SJCRH30 (cell line): ENCODE measurements around the gene SRXN1. TPM values are rescaled to one million over a fixed set of nuclear protein-coding genes. Genes with fewer than 3 reads are reported as not detected.

Experiments used
- DNase-seq, 2 experiments: peaks; one replicate each; pipeline ENCODE4 v3.0.0-alpha.2; 2015 to 2020
- H3K27ac ChIP-seq: fragments of 250-450 bp; sonication (Bioruptor Pico); 2 replicates; pipeline ENCODE4 v1.5.1; 2020; ENCODE audit warnings: mild to moderate bottlenecking, moderate library complexity
- H3K27me3 ChIP-seq: fragments of 250-450 bp; sonication (Bioruptor Pico); 2 replicates; pipeline ENCODE4 v1.5.1; 2020; ENCODE audit warnings: mild to moderate bottlenecking, moderate library complexity
- H3K36me3 ChIP-seq: fragments of 250-450 bp; sonication (Bioruptor Pico); 2 replicates; pipeline ENCODE4 v1.5.1; 2020; ENCODE audit warnings: mild to moderate bottlenecking, moderate library complexity
- H3K4me1 ChIP-seq: fragments of 250-450 bp; sonication (Bioruptor Pico); 2 replicates; pipeline ENCODE4 v1.5.1; 2020; ENCODE audit warnings: mild to moderate bottlenecking, moderate library complexity
- H3K4me3 ChIP-seq: fragments of 250-450 bp; sonication (Bioruptor Pico); 2 replicates; pipeline ENCODE4 v1.5.1; 2020; ENCODE audit warnings: mild to moderate bottlenecking, moderate library complexity
- H3K9me3 ChIP-seq: fragments of 250-450 bp; sonication (Bioruptor Pico); replicated peaks from 2 replicates; pipeline ENCODE4 v1.5.1; 2020; ENCODE audit warnings: mild to moderate bottlenecking, moderate library complexity
- total RNA-seq: library from RNA; depleted of rRNA; stranded (reverse); fragments of >200 nt; shearing (Covaris generic); gene quantifications from 2 replicates; pipeline ENCODE4 v1.2.3, GENCODE V29; 2014; rRNA removed

The SRXN1 gene
- total RNA-seq, 1 experiment from 2014 or later, result 7.0 TPM

- H3K27me3 ChIP-seq, result no peaks in the 10 kb centered on the region
- H3K36me3 ChIP-seq, result no peaks in the 10 kb centered on the region
- H3K4me3 ChIP-seq, result no peak overlapping the region
- H3K4me1 ChIP-seq, result peaks cover 5% of the 10 kb centered on the region; the same call in 1 of the 2 replicates
- no peak for DNase-seq
- no peaks in the 10 kb centered on the region for H3K9me3 ChIP-seq
- no peak overlapping the region for H3K27ac ChIP-seq
Observed at GRCh38 chr20:602111-602970, 50.7 kb downstream of the SRXN1 start.

- Histone ChIP-seq H3K27me3 (no peaks in the 10 kb centered on the region), H3K4me3 (no peak overlapping the region), H3K36me3 (no peaks in the 10 kb centered on the region), H3K9me3 (no peaks in the 10 kb centered on the region), H3K4me1 (peaks cover 5% of the 10 kb centered on the region; the same call in 1 of the 2 replicates), H3K27ac (no peak overlapping the region)
- no peak for DNase-seq
Observed at GRCh38 chr20:600736-601135, 52.3 kb downstream of the SRXN1 start.

DNA sequence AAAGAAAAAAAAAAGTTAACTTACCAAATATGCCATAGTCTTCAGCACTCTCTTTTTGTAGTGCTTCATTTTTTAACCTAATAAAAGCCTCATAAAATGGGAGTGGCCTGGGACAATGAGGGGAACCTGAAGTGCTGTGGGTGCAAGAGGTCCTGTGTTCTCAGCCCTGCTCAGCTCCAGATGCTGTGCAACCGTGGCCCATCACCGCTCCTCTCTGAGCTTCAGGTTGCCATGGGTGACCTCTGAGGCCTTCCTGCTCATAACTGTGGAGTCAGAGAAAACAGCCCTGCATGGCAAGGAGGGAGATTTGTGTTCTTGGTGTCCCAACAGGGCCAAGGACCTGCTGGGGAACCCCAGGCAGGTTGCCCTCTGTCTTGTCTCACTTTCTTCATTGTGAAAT is 52.9 kb downstream of the SRXN1 start:
- Histone ChIP-seq H3K27me3 (no peaks in the 10 kb centered on the region), H3K36me3 (no peaks in the 10 kb centered on the region), H3K4me1 (peaks cover 5% of the 10 kb centered on the region; the same call in 1 of the 2 replicates), H3K9me3 (no peaks in the 10 kb centered on the region), H3K4me3 (no peak overlapping the region), H3K27ac (no peak overlapping the region)
- DNase-seq, result no peak

- peaks cover 5% of the 10 kb centered on the region; the same call in 1 of the 2 replicates for H3K4me1 ChIP-seq
- H3K27me3 ChIP-seq, result no peaks in the 10 kb centered on the region
- H3K9me3 ChIP-seq, result no peaks in the 10 kb centered on the region
- H3K4me3 ChIP-seq, result no peak overlapping the region
- no peak overlapping the region; the same call in 1 of the 2 replicates for H3K27ac ChIP-seq
- peak; percentile 75 to 76 for DNase-seq
- H3K36me3 ChIP-seq, result no peaks in the 10 kb centered on the region
Observed at GRCh38 chr20:598133-598850, 54.7 kb downstream of the SRXN1 start.

DNA sequence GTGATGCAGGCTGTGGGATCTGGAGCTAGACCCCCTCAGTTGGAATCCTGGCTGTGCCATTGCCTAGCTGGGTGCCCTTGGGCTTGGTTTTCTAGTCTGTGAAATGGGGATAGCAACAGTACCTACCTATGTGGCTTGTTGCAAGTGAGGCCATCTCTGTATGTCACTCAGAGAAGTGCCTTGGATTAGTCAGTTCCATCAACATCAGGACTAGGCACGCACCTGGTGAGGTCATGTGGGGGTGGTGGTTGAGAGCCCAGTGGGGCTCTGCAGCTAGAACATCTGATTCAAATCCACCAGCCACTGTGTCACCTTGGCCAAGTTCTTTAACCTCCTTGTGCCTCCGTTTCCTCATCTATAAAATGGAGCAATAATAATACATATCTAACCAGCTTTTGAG is 55.4 kb downstream of the SRXN1 start:
- DNase-seq, result no peak
- H3K9me3 ChIP-seq, result no peaks in the 10 kb centered on the region
- H3K27ac ChIP-seq, result no peak overlapping the region
- no peaks in the 10 kb centered on the region for H3K27me3 ChIP-seq
- peaks cover 5% of the 10 kb centered on the region; the same call in 1 of the 2 replicates for H3K4me1 ChIP-seq
- H3K36me3 ChIP-seq, result no peaks in the 10 kb centered on the region
- no peak overlapping the region for H3K4me3 ChIP-seq

Other genes starting within 250 kb of the SRXN1 start
- gene RBCK1, start 244.9 kb downstream of the SRXN1 start, total RNA-seq, result 26.1 and 28.5 TPM in 2 replicates
- 31.8 and 33.0 TPM in 2 replicates for gene TBC1D20, start 190.7 kb downstream of the SRXN1 start, total RNA-seq
- 167 and 200 TPM in 2 replicates for gene CSNK2A1, start 109.4 kb downstream of the SRXN1 start, total RNA-seq
- not detected in 2 replicates for gene TCF15, start 42.9 kb downstream of the SRXN1 start, total RNA-seq
- not detected in 2 replicates for gene SCRT2, start 22.6 kb upstream of the SRXN1 start, total RNA-seq
- 0.03 TPM in 1 of 2 replicates, not detected in the other for gene SLC52A3, start 115.3 kb upstream of the SRXN1 start, total RNA-seq
- gene FAM110A, start 180.5 kb upstream of the SRXN1 start, total RNA-seq, result 44.6 and 45.1 TPM in 2 replicates